Eye (tissue), 1 donor: ENCODE results near the gene INPP5A.
A peak's percentile ranks its signal among the peaks of the same experiment; 100 is the strongest.

Experiments
- DNase-seq: peaks from one replicate; pipeline ENCODE4 v3.0.0-alpha.2; 2015

The INPP5A gene

GRCh38 chr10:132519382-132520176 lies 18.0 kb upstream of the INPP5A start:
- no peak for DNase-seq

GRCh38 chr10:132520177-132520811 lies 17.3 kb upstream of the INPP5A start:
- DNase-seq: peak; percentile 82

GRCh38 chr10:132521041-132521465 lies 16.5 kb upstream of the INPP5A start:
- DNase-seq: no peak

- DNase-seq: no peak
Observed at GRCh38 chr10:132521466-132522102, 16.0 kb upstream of the INPP5A start.

GRCh38 chr10:132522521-132523411 lies 14.8 kb upstream of the INPP5A start:
- no peak for DNase-seq

- DNase-seq: no peak
Observed at GRCh38 chr10:132523561-132524442, 13.8 kb upstream of the INPP5A start.

- no peak for DNase-seq
Observed at GRCh38 chr10:132524443-132525285, 12.9 kb upstream of the INPP5A start.

GRCh38 chr10:132526676-132527075 lies 10.9 kb upstream of the INPP5A start:
- DNase-seq: no peak

GRCh38 chr10:132527339-132528063 lies 10.1 kb upstream of the INPP5A start:
- DNase-seq: no peak

GRCh38 chr10:132528064-132528691 lies 9.4 kb upstream of the INPP5A start:
- DNase-seq: peak; percentile 53

- no peak for DNase-seq
Observed at GRCh38 chr10:132532179-132532578, 5.4 kb upstream of the INPP5A start.

GRCh38 chr10:132532749-132533560 lies 4.6 kb upstream of the INPP5A start:
- no peak for DNase-seq

- no peak for DNase-seq
Observed at GRCh38 chr10:132533571-132534260, 3.9 kb upstream of the INPP5A start.

- DNase-seq: no peak
Observed at GRCh38 chr10:132534391-132535064, 3.1 kb upstream of the INPP5A start.

- no peak for DNase-seq
Observed at GRCh38 chr10:132535065-132535651, 2.4 kb upstream of the INPP5A start.

GRCh38 chr10:132536241-132536876 lies 1.2 kb upstream of the INPP5A start:
- DNase-seq: no peak
